Fibroblast of skin of abdomen (primary cell): ENCODE data around the gene PRDM7.
"Not testable (repeated sequence)": the region's sequence is repeated elsewhere in the genome, so short reads cannot be mapped to it uniquely, and the experiment has no call there.

ENCODE experiments used
- DNase-seq: peaks from one replicate; pipeline ENCODE4 v3.0.0-alpha.2; 2013

Gene PRDM7

GRCh38 chr16:90072442-90073105 lies 4.6 kb downstream of the PRDM7 start:
- peak; percentile 13 for DNase-seq

GRCh38 chr16:90070440-90070839 lies 6.7 kb downstream of the PRDM7 start:
- no peak for DNase-seq

- no peak for DNase-seq
Measured at GRCh38 chr16:90061437-90061836, 15.7 kb downstream of the PRDM7 start.

GRCh38 chr16:90057738-90058173 lies 19.4 kb downstream of the PRDM7 start:
- peak; percentile 63 for DNase-seq

GRCh38 chr16:90056521-90056920 lies 20.6 kb downstream of the PRDM7 start:
- DNase-seq = not testable (repeated sequence)

GRCh38 chr16:90055371-90055770 lies 21.8 kb downstream of the PRDM7 start:
- DNase-seq = no peak

GRCh38 chr16:90054554-90054953 lies 22.6 kb downstream of the PRDM7 start:
- DNase-seq = no peak

GRCh38 chr16:90053902-90054500 lies 23.1 kb downstream of the PRDM7 start:
- no peak for DNase-seq

GRCh38 chr16:90050969-90051368 lies 26.2 kb downstream of the PRDM7 start:
- no peak for DNase-seq

GRCh38 chr16:90048737-90049330 lies 28.3 kb downstream of the PRDM7 start:
- no peak for DNase-seq

GRCh38 chr16:90048347-90048722 lies 28.8 kb downstream of the PRDM7 start:
- no peak for DNase-seq

- DNase-seq = no peak
Measured at GRCh38 chr16:90047714-90048346, 29.3 kb downstream of the PRDM7 start.

- DNase-seq = peak; percentile 22
Measured at GRCh38 chr16:90046971-90047713, 30.0 kb downstream of the PRDM7 start.

GRCh38 chr16:90046122-90046970 lies 30.8 kb downstream of the PRDM7 start:
- no peak for DNase-seq

GRCh38 chr16:90044111-90044551 lies 33.0 kb downstream of the PRDM7 start:
- DNase-seq = no peak

- no peak for DNase-seq
Measured at GRCh38 chr16:90043526-90043925, 33.6 kb downstream of the PRDM7 start.

- DNase-seq = no peak
Measured at GRCh38 chr16:90042946-90043514, 34.1 kb downstream of the PRDM7 start.

GRCh38 chr16:90041896-90042473 lies 35.1 kb downstream of the PRDM7 start:
- no peak for DNase-seq

- DNase-seq = no peak
Measured at GRCh38 chr16:90040152-90041023, 36.7 kb downstream of the PRDM7 start.

GRCh38 chr16:90037276-90037675 lies 39.9 kb downstream of the PRDM7 start:
- no peak for DNase-seq
